Immature natural killer cell (primary cell): ENCODE measurements around the gene ZFYVE9. TPM values are rescaled to one million over a fixed set of nuclear protein-coding genes. Genes with fewer than 3 reads are reported as not detected.
"Not testable (repeated sequence)": the region's sequence is repeated elsewhere in the genome, so short reads cannot be mapped to it uniquely, and the experiment has no call there.

ENCODE experiments used
- DNase-seq, 3 donors: peaks; one replicate each; pipeline ENCODE4 v3.0.0; 2022; ENCODE audit warnings: mixed read lengths in 1 of 3
- H3K27ac Mint-ChIP-seq, 6 donors: one replicate each; pipeline ENCODE4 v1.8.0; 2020; ENCODE audit warnings: mixed read lengths in 6 of 6, mild to moderate bottlenecking in 5 of 6, inconsistent platforms in 4 of 6, moderate library complexity in 3 of 6
- H3K27me3 Mint-ChIP-seq, 3 donors: one replicate each; pipeline ENCODE4 v1.8.0; 2020 to 2021; ENCODE audit warnings: low read depth in 3 of 3, mild to moderate bottlenecking in 3 of 3, mixed read lengths in 3 of 3, moderate library complexity in 3 of 3, inconsistent platforms in 1 of 3
- H3K36me3 Mint-ChIP-seq, 3 donors: one replicate each; pipeline ENCODE4 v1.8.0; 2020; ENCODE audit warnings: mixed read lengths in 3 of 3, inconsistent platforms in 2 of 3, mild to moderate bottlenecking in 2 of 3
- H3K4me1 Mint-ChIP-seq, 2 donors: one replicate each; pipeline ENCODE4 v1.8.0; 2020; ENCODE audit warnings: inconsistent platforms in 2 of 2, mild to moderate bottlenecking in 2 of 2, mixed read lengths in 2 of 2, moderate library complexity in 1 of 2
- H3K4me3 Mint-ChIP-seq, 5 donors: one replicate each; pipeline ENCODE4 v1.8.0; 2020; ENCODE audit warnings: mild to moderate bottlenecking in 5 of 5, mixed read lengths in 5 of 5, inconsistent platforms in 3 of 5, moderate library complexity in 3 of 5
- H3K9me3 Mint-ChIP-seq, 6 donors: one replicate each; pipeline ENCODE4 v1.8.0; 2020; ENCODE audit warnings: mild to moderate bottlenecking in 6 of 6, mixed read lengths in 6 of 6, inconsistent platforms in 4 of 6, moderate library complexity in 3 of 6
- polyA plus RNA-seq, 3 donors: library from polyadenylated mRNA; unstranded; fragments of 300-500 nt; fragmentation: Illumina TruSeq; gene quantifications; one replicate each; pipeline ENCODE4 v1.2.3, GENCODE V29; 2021

ZFYVE9 gene, protein sequence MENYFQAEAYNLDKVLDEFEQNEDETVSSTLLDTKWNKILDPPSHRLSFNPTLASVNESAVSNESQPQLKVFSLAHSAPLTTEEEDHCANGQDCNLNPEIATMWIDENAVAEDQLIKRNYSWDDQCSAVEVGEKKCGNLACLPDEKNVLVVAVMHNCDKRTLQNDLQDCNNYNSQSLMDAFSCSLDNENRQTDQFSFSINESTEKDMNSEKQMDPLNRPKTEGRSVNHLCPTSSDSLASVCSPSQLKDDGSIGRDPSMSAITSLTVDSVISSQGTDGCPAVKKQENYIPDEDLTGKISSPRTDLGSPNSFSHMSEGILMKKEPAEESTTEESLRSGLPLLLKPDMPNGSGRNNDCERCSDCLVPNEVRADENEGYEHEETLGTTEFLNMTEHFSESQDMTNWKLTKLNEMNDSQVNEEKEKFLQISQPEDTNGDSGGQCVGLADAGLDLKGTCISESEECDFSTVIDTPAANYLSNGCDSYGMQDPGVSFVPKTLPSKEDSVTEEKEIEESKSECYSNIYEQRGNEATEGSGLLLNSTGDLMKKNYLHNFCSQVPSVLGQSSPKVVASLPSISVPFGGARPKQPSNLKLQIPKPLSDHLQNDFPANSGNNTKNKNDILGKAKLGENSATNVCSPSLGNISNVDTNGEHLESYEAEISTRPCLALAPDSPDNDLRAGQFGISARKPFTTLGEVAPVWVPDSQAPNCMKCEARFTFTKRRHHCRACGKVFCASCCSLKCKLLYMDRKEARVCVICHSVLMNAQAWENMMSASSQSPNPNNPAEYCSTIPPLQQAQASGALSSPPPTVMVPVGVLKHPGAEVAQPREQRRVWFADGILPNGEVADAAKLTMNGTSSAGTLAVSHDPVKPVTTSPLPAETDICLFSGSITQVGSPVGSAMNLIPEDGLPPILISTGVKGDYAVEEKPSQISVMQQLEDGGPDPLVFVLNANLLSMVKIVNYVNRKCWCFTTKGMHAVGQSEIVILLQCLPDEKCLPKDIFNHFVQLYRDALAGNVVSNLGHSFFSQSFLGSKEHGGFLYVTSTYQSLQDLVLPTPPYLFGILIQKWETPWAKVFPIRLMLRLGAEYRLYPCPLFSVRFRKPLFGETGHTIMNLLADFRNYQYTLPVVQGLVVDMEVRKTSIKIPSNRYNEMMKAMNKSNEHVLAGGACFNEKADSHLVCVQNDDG (N-terminal part only)
- polyA plus RNA-seq, result under 1 TPM in 2 of 3 donors, not detected in 1; 0.28 to 0.87 TPM

GRCh38 chr1:52141513-52142219, at the start of gene ZFYVE9:
ZFYVE9 (plus strand) TSS chr1:52142089; CDS start chr1:52233207, 91,118 bp downstream.
- Mint-ChIP-seq H3K9me3 (no peaks in the 10 kb centered on the region), H3K4me3 (peak within 1 kb of the TSS; percentile 85 to 88 (median 85)), H3K27me3 (peaks cover 8 to 14% (median 10%) of the 10 kb centered on the region in 3 donors), H3K4me1 (peaks cover 23 to 39% of the 10 kb centered on the region in 2 donors), H3K27ac (peak within 1 kb of the TSS in 4 of 6 donors; percentile 20 to 84 (median 68)), H3K36me3 (no peaks in the 10 kb centered on the region)
- DNase-seq, result peak; percentile 62 to 71 (median 69)

DNA sequence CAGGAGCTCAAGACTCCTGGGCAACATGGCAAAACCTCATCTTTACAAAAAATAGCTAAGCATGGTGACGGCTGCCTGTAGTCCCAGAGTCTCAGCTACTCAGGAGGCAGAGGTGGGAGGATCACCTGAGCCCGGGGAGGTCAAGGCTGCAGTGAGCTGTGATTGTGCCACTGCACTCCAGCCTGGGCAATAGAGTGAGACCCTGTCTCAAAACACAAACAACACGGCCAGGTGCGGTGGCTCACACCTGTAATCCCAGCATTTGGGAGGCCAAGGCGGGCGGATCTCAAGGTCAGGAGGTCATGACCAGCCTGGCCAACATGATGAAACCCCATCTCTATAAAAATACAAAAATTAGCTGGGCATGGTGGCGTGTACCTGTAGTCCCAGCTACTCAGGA, 47.6 kb upstream of the ZFYVE9 start:
- H3K36me3 Mint-ChIP-seq, result peaks cover 4 to 14% (median 10%) of the 10 kb centered on the region in 3 donors
- H3K9me3 Mint-ChIP-seq, DNase-seq, H3K4me1 Mint-ChIP-seq, H3K4me3 Mint-ChIP-seq, H3K27me3 Mint-ChIP-seq, H3K27ac Mint-ChIP-seq: not testable (repeated sequence)

- no peak overlapping the region for H3K27ac Mint-ChIP-seq
- H3K4me3 Mint-ChIP-seq, result no peak overlapping the region
- H3K9me3 Mint-ChIP-seq, result no peaks in the 10 kb centered on the region
- DNase-seq, result no peak
- H3K27me3 Mint-ChIP-seq, result peaks cover 0 to 5% (median 2%) of the 10 kb centered on the region in 3 donors
- H3K4me1 Mint-ChIP-seq, result no peaks in the 10 kb centered on the region
- H3K36me3 Mint-ChIP-seq, result peaks cover 3 to 7% (median 3%) of the 10 kb centered on the region in 3 donors
Measured at GRCh38 chr1:52096216-52096615, 45.7 kb upstream of the ZFYVE9 start.

- Mint-ChIP-seq H3K27me3 (peaks cover 0 to 5% (median 2%) of the 10 kb centered on the region in 3 donors), H3K27ac (no peak overlapping the region), H3K36me3 (peaks cover 0 to 7% (median 4%) of the 10 kb centered on the region in 3 donors), H3K4me1 (peaks cover 3 to 9% of the 10 kb centered on the region in 2 donors), H3K4me3 (no peak overlapping the region), H3K9me3 (no peaks in the 10 kb centered on the region)
- no peak for DNase-seq
Measured at GRCh38 chr1:52098139-52098871, 43.6 kb upstream of the ZFYVE9 start.

- H3K9me3 Mint-ChIP-seq, result no peaks in the 10 kb centered on the region
- H3K4me1 Mint-ChIP-seq, result peaks cover 3 to 9% of the 10 kb centered on the region in 2 donors
- H3K4me3 Mint-ChIP-seq, result no peak overlapping the region
- H3K27me3 Mint-ChIP-seq, result no peaks in the 10 kb centered on the region
- peak overlapping the region in 1 of 6 donors; percentile 25 for H3K27ac Mint-ChIP-seq
- DNase-seq, result no peak
- H3K36me3 Mint-ChIP-seq, result peaks cover 0 to 7% (median 4%) of the 10 kb centered on the region in 3 donors
Measured at GRCh38 chr1:52102336-52103013, 39.4 kb upstream of the ZFYVE9 start.

- Mint-ChIP-seq H3K27ac (no peak overlapping the region), H3K4me1 (no peaks in the 10 kb centered on the region), H3K4me3 (no peak overlapping the region), H3K27me3 (peaks cover 0 to 2% (median 2%) of the 10 kb centered on the region in 3 donors), H3K9me3 (no peaks in the 10 kb centered on the region), H3K36me3 (no peaks in the 10 kb centered on the region)
- no peak for DNase-seq
Measured at GRCh38 chr1:52111492-52111891, 30.4 kb upstream of the ZFYVE9 start.

DNA sequence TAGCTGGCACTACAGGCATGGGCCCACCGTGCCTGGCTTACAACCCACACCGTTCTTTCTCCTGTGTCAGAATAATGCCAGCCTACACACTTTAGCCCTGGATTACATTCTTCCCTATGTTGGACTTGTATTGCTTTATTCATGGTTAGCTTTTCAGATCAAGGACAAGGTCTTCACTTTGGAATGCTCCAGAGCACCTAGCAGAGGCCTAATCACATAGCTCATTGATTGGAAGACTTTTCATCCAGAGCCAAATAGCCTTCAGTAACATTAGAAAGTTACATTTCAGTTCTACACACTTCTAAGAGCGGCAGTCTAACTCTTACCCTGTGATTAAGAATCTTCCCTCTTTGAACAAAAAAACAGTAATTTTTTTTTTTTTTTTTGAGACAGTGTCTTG, 29.4 kb upstream of the ZFYVE9 start:
- Mint-ChIP-seq H3K27ac (no peak overlapping the region), H3K4me1 (no peaks in the 10 kb centered on the region), H3K4me3 (no peak overlapping the region), H3K36me3 (no peaks in the 10 kb centered on the region), H3K27me3 (peaks cover 0 to 2% (median 2%) of the 10 kb centered on the region in 3 donors), H3K9me3 (no peaks in the 10 kb centered on the region)
- no peak for DNase-seq

- Mint-ChIP-seq H3K4me1 (no peaks in the 10 kb centered on the region), H3K36me3 (no peaks in the 10 kb centered on the region), H3K4me3 (no peak overlapping the region), H3K27me3 (peaks cover 0 to 7% (median 0%) of the 10 kb centered on the region in 3 donors), H3K9me3 (no peaks in the 10 kb centered on the region), H3K27ac (peak overlapping the region in 1 of 6 donors; percentile 14)
- DNase-seq, result no peak
Measured at GRCh38 chr1:52119301-52120079, 22.4 kb upstream of the ZFYVE9 start.

- Mint-ChIP-seq H3K27ac (no peak overlapping the region), H3K9me3 (no peaks in the 10 kb centered on the region), H3K4me3 (no peak overlapping the region), H3K27me3 (peaks cover 2 to 6% (median 4%) of the 10 kb centered on the region in 3 donors), H3K36me3 (no peaks in the 10 kb centered on the region), H3K4me1 (no peaks in the 10 kb centered on the region)
- no peak for DNase-seq
Measured at GRCh38 chr1:52122384-52122783, 19.5 kb upstream of the ZFYVE9 start.

DNA sequence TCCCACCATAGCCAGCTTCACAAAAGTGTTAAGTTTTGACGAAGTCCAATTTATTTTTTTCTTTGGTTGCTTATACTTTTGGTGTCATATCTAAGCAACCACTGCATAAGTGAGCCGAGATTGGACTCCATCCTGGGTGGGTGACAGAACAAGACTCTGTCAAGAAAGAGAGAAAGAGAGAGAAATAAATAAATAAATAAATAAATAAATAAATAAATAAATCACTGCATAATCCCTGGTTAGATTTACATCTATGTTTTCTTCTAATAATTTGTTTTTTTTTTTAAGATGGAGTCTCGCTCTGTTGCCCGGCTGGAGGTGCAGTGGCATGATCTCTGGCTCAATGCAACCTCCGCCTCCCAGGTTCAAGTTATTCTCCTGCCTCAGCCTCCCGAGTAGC, 18.3 kb upstream of the ZFYVE9 start:
- no peaks in the 10 kb centered on the region for H3K36me3 Mint-ChIP-seq
- H3K27me3 Mint-ChIP-seq, result peaks cover 2 to 4% (median 4%) of the 10 kb centered on the region in 3 donors
- no peak overlapping the region for H3K27ac Mint-ChIP-seq
- no peaks in the 10 kb centered on the region for H3K4me1 Mint-ChIP-seq
- no peaks in the 10 kb centered on the region for H3K9me3 Mint-ChIP-seq
- DNase-seq, result no peak
- H3K4me3 Mint-ChIP-seq, result no peak overlapping the region

GRCh38 chr1:52125736-52126359, 16.0 kb upstream of the ZFYVE9 start:
- Mint-ChIP-seq H3K9me3 (no peaks in the 10 kb centered on the region), H3K27me3 (peaks cover 2 to 5% (median 4%) of the 10 kb centered on the region in 3 donors), H3K4me1 (no peaks in the 10 kb centered on the region), H3K36me3 (no peaks in the 10 kb centered on the region), H3K4me3 (no peak overlapping the region), H3K27ac (no peak overlapping the region)
- DNase-seq, result no peak
